T-helper 1 cell treated with Interleukin-12 subunit alpha and Interleukin-12 subunit beta and Interleukin-4 antibody, amounts not matched to agents 30 ng/mL and 1 ng/mL, for 36 hours (primary cell): ENCODE data around the gene GPR4. TPM values are rescaled to one million over a fixed set of nuclear protein-coding genes. Genes with fewer than 3 reads are reported as not detected.

Experiments
- intact Hi-C: fragments of 100-400 bp; cut with micrococcal nuclease; formaldehyde crosslinking; loops from one replicate; pipeline ENCODE4 v1.15.1; 2024
- total RNA-seq: library from RNA; stranded (reverse); gene quantifications from 2 replicates; pipeline ENCODE4 v1.2.3, GENCODE V29; 2022

GPR4 gene
- total RNA-seq, 1 donor from 2014 or later = not detected

DNA sequence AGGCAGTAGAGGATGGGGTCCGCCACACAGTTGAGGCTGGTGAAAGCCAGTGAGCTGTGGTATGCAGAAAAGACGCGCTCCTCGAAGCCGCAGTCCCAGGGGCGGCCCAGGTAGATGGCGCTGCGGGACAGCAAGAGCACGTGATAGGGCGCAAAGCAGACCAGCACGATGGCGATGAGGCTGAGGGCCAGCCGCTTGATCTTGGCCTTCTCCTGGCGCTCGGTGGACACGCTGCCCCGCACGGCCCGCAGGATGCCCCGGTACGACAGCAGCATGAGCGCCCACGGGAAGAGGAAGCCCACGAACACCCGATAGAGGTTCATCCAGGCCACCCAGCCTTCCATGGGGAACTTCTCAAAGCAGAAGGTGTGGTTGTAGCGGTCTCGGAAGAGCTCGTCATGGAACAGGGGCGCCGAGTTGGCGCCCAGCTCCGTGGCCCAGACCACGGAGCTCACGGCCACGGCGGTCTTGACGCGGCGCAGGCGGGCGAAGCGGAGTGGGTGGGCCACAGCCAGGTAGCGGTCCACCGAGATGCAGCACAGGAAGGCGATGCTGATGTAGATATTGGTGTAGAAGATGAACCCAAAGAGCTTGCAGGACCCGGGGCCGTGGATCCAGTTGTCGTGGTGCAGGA is 10.9 kb downstream of the GPR4 start:
- intact Hi-C loops = no loop called here

- intact Hi-C loops = no loop called here
Observed at GRCh38 chr19:45590300-45591003, 11.6 kb downstream of the GPR4 start.

- intact Hi-C loops = loop anchor here (10.0 kb wide), 1 partner anchor 1525 kb away; the partner anchor contains the start of gene ZC3H4
Observed at GRCh38 chr19:45589768-45590167, 12.2 kb downstream of the GPR4 start.

DNA sequence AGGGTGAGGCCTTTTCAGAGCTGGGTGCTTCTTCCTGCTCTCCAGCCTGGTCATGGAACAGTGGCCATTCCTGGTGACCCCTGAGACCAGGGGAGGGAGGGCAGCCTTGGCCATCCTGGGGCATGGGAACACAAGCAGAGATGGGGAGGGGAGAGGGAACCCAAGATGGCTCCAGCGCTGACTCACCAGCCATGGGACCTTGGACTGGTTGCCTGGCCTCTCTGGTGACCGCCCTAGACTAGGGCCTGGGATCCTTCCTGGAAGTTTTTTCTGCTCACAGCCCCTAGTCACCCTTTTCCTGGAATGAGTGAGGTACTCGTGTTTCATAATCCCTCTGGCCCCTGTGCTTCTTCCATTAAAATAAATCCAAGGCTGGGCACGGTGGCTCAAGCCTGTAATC is 14.1 kb downstream of the GPR4 start:
- intact Hi-C loops = loop anchor here (10.0 kb wide), 1 partner anchor 1527 kb away; the partner anchor contains the start of gene ZC3H4

GRCh38 chr19:45585158-45585577 is 16.8 kb downstream of the GPR4 start:
- intact Hi-C loops = loop anchor here (1.0 to 10.0 kb wide), 3 partner anchors 92 to 1530 kb away; partner anchors contain the start of genes IRF2BP1 and ZC3H4

GRCh38 chr19:45584332-45585157 is 17.5 kb downstream of the GPR4 start, which contains the start of gene OPA3:
Gene OPA3, minus strand, starts transcription at chr19:45584802. Its CDS starts 38 bp downstream, at chr19:45584764.
- intact Hi-C loops = loop anchor here (1.0 to 10.0 kb wide), 20 partner anchors 32 to 1530 kb away; partner anchors contain the start of genes BLOC1S3, ERCC1, FOSB and IRF2BP1

- intact Hi-C loops = loop anchor here (5.0 to 10.0 kb wide), 2 partner anchors 489 to 1533 kb away; partner anchors contain the start of genes PPP1R37 and ZC3H4
Observed at GRCh38 chr19:45581576-45581975, 20.4 kb downstream of the GPR4 start.

- intact Hi-C loops = no loop called here
Observed at GRCh38 chr19:45578861-45579260, 23.2 kb downstream of the GPR4 start.

DNA sequence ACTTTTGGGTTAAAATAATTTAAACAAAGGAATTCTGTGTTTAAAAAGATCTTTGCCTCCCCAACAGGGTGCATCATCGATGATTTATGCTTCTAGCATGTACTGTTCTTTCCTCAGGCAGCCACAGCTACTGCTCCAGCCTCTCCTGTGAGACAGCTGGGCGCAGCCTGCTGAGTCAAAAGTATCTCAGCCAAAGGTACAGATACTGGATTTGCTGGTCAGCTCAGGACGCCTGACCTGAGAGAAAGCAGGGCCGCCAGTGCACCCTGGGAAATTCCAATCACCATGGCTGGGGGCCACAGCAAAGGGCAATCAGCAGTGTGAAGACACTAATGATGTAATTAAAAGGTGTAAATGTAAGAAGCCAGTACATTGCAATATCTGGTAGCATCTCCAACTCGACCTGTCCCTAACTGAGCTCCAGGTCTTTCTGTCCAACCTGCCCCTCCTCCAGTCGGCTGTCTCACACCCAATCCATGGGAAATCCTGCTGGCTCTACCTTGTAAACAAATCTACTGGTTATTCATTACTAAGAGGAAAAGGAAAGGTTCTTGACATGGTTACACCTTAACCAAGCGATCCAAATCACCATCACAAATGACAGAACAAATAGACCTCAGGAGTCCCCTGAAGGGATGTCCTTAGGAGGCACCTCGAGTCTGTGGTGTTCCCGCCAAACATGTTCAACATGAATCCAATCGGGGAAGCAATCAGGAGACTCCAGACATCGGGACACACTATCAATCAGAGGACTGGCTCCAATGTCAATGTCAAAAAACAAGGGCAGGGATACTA is 24.7 kb downstream of the GPR4 start:
- intact Hi-C loops = no loop called here

GRCh38 chr19:45576682-45577081 is 25.3 kb downstream of the GPR4 start:
- intact Hi-C loops = no loop called here

DNA sequence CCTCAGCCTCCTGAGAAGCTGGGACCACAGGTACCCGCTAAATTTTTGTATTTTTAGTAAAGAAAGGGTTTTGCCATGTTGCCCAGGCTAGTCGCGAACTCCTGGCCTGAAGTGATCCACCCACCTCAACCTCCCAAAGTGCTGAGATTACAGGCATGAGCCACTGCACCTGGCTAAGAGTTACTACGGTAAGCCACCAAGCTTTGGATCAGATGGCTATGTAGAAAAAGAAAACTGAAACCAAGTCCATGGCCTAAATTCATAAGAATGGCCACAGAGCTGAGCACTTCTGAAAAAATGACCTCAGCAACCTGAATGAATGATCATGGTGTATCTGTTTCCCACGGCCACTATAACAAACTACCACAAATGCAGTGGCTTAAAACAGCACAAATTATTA is 26.8 kb downstream of the GPR4 start:
- intact Hi-C loops = no loop called here

GRCh38 chr19:45574526-45574925 is 27.5 kb downstream of the GPR4 start:
- intact Hi-C loops = no loop called here

GRCh38 chr19:45571457-45572220 is 30.4 kb downstream of the GPR4 start:
- intact Hi-C loops = no loop called here

DNA sequence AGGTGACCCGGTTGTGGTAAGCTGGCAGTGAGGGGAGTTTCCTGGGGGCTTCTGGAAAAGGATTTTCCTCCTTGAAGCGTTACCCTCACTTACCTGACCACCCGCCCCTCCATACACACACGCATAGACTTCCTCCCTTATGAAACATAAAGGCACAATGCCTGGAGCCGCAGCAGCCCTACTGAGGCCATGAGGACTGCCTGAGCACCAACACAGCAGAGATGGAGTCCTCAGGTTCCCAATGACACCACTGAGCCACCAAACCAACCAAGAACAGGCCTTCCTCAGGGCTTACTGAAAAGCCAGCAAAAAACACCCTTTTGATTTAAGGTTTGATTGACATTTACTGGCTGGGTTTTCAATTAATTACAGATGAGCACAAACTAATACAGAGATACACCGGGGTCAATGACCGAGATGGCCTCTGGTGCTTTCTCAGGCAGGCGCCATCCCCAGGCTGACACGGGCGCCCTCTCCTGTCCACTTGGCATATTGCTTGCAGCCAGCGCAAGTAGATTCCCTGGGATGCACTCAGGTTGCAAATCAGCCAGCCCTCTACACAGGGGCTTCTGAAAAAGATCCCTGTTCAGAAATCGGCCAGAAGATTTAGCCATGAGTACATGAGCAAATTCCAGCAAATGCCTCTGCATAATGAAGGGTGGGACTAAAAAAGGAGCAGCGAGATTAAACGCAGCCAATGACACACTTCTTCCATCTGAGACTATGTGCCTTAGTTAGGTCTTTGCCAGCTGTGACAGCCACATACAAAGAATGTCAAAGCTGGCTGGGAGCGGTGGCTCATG is 32.2 kb downstream of the GPR4 start:
- intact Hi-C loops = loop anchor here (1.0 kb wide), 1 partner anchor 47 kb away; no protein-coding TSS in a partner anchor

- intact Hi-C loops = no loop called here
Observed at GRCh38 chr19:45568732-45569131, 33.3 kb downstream of the GPR4 start.

- intact Hi-C loops = no loop called here
Observed at GRCh38 chr19:45567609-45568008, 34.4 kb downstream of the GPR4 start.

DNA sequence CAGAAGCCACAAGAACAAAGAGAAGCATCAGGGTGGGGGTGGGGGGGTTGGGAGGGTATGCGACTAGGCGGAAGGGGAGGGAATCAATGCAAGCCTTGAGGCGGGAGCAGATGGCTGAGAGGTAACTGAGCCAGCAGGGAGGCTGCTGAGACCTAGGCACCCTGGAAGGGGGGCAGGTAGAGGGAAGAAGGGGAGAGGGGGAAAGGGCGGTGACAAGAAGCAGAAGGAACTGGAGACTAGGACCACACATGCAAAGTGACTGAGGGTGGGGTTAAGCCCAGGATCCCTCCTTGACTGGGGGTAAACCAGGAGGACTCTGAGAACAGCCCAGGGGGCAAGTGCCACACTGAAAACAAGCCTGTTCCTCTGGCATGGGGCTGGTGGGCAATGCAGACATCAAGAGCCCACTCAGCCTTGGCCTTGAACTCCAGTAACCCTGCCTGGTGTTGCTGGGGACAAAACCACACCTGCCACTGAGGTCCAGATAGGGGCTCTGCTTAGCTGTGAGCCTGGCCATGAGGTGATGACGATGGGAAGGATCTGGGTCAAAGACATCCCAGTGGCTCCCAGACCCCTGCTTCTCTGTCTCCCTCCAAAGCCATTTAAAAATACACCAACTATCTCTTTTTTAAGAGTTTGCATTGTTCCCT is 37.8 kb downstream of the GPR4 start:
- intact Hi-C loops = no loop called here

DNA sequence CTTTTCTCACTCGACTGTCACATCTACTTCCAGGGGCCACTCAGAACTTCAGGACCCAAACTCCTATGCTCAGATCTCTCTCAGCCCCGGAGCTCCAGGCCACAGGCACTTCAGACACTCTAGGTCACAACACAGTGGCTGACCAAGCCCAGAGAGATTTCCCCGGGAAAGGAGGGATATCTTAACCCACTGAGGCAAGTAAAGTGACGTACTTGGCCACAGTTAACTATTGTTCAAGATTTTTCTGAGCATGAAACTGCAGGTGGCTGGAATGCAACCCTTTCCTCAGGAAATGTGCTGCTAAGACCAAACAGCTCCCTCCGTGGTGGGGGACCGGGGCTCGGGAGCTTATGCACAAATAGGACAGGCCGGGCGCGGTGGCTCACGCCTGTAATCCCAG is 41.3 kb downstream of the GPR4 start:
- intact Hi-C loops = no loop called here

GRCh38 chr19:45560038-45560437 is 42.0 kb downstream of the GPR4 start:
- intact Hi-C loops = no loop called here
